ENCODE results near the gene LCLAT1.
"Not testable (repeated sequence)": the region's sequence is repeated elsewhere in the genome, so short reads cannot be mapped to it uniquely, and the experiment has no call there.

Gene LCLAT1

DNA sequence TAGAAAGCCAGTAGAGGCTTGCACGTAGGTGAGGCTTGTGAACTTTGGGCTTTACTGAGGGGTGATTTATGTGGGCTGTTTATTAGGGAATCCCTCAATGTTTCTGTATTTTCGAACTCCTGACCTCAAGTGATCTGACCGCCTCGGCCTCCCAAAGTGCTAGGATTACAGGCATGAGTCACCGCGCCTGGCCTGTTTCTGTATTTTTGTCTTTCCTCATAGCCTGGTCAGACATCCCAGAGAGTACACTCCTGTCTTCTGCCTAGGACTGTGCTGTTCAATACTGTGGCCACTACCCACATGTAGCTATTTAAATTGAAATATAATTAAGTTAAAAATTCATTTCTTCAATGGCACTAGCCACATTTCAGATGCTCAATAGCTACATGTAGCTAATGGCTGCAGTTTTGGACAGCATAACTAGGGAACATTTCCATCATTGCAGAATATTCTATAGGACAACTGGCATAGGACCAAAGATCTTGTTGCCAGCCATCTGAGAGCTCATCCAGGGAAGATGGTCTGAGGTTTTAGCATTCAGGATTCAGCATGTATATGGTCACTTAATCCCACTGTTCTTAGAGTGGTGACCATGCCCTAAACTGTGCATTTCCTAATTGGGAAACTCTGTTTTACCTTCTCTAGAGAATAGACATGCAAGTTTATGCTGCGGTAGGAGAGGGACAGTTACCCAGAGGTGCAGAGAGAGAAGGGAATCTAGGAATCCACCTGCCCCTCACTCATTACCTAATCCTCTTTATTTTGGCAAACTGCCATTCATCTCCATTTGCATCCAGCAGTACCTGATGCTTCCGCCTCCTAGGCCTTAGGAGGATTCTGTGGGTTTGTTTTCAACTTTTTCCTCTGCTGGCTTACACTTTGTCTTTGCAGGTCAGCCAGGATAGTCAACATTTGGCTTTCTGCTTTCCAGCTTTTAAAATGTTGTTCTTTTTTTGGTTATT lies 64.4 kb downstream of the LCLAT1 start:
- no peaks in the 10 kb centered on the region for H3K36me3 ChIP-seq (ENCODE audit: insufficient read depth, low read length)
- H2AFZ ChIP-seq (ENCODE audit: low read depth, low read length): no peak overlapping the region
- H3K9me3 ChIP-seq (ENCODE audit: low read length): peaks cover 2% of the 10 kb centered on the region
- H3K4me1 ChIP-seq (ENCODE audit: insufficient read depth, low read length): peaks cover 4% of the 10 kb centered on the region
- no peak overlapping the region for H3K4me3 ChIP-seq (ENCODE audit: low read length)
- no peaks in the 10 kb centered on the region for H3K27me3 ChIP-seq (ENCODE audit: insufficient read depth, low read length)

DNA sequence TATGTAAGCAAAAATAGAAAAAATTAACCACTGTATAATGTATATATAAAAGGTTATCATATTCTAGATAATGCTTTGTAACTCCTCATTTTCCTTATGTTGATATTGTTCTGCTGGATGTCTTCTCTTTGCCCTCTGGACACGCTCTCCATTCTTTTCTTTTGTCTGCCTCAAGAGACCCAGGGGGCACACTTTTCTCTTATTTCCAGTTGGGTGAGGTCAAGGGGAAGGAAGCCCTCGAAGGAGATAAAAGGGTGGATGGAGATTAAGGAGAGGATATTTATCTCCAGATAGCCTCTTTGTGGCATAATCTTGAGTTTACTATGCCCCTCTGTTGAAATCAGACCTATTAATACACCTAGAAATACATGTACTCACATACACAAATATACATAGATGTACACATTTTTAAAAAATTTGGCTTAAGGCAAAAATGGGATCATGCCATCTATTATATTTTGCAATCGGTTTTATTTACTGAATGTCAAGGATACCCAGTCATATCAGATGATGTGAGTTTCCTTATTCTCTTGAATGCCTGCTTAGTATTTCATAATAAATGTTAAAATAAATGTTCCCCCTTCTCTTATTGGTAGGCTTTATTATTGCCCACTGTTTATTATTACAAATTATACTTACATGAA lies 65.3 kb downstream of the LCLAT1 start:
- peaks cover 4% of the 10 kb centered on the region for H3K4me1 ChIP-seq (ENCODE audit: insufficient read depth, low read length)
- no peaks in the 10 kb centered on the region for H3K27me3 ChIP-seq (ENCODE audit: insufficient read depth, low read length)
- H2AFZ ChIP-seq (ENCODE audit: low read depth, low read length): no peak overlapping the region
- H3K9me3 ChIP-seq (ENCODE audit: low read length): peaks cover 3% of the 10 kb centered on the region
- H3K4me3 ChIP-seq (ENCODE audit: low read length): no peak overlapping the region
- no peaks in the 10 kb centered on the region for H3K36me3 ChIP-seq (ENCODE audit: insufficient read depth, low read length)

DNA sequence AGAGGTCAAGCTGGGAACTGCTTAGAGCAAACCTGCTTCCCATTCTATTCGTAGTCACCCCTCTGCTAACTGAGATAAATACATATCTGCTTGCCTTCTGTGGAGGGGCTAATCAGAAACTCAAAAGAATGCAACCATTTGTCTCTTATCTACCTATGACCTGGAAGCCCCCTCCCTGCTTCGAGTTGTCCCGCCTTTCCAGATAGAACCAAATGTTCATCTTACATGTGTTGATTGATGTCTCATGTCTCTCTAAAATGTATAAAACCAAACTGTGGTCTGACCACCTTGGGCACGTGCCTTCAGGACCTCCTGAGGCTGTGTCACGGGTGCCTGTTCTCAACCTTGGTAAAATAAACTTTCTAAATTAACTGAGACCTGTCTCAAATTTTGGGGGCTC lies 66.6 kb downstream of the LCLAT1 start:
- H3K9me3 ChIP-seq (ENCODE audit: low read length); H3K4me3 ChIP-seq (ENCODE audit: low read length); H2AFZ ChIP-seq (ENCODE audit: low read depth, low read length); H3K36me3 ChIP-seq (ENCODE audit: insufficient read depth, low read length); H3K4me1 ChIP-seq (ENCODE audit: insufficient read depth, low read length); H3K27me3 ChIP-seq (ENCODE audit: insufficient read depth, low read length): not testable (repeated sequence)

DNA sequence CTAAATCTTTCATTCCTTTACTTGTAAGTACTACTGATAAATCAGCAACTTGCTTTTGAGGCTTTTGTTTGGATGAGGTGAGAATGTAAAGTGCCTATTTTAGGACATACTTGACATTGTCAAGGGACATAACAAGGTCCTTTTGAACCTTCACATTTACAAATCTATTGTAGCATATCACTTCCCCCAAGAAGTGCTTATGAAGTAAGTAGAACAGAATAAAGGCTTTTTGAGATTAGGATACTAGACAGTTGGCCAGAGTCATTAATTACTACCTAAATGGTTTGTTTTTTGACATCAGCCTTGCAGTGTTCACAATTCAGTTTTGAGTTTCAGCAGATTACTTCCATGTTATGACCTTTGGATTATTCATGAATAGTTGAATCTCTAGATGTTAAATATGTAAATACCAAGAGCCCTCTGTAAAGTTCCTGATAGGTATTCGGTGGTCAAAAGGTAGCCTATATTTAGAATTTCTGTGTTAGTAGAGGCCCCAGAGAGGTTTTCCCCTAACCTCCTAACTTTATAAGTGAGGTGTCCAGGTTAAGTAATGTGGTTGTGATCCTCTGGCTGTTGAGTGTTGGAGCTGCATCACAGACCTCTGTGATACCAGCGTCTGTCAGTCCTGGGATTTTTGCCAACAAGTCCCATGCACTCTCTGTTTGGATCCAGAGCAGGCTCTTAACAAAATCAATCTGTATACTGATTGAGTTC lies 67.2 kb downstream of the LCLAT1 start:
- Histone ChIP-seq H3K36me3 (ENCODE audit: insufficient read depth, low read length) (no peaks in the 10 kb centered on the region), H3K4me1 (ENCODE audit: insufficient read depth, low read length) (peaks cover 4% of the 10 kb centered on the region), H3K4me3 (ENCODE audit: low read length) (no peak overlapping the region), H2AFZ (ENCODE audit: low read depth, low read length) (no peak overlapping the region), H3K27me3 (ENCODE audit: insufficient read depth, low read length) (no peaks in the 10 kb centered on the region), H3K9me3 (ENCODE audit: low read length) (peaks cover 8% of the 10 kb centered on the region)

DNA sequence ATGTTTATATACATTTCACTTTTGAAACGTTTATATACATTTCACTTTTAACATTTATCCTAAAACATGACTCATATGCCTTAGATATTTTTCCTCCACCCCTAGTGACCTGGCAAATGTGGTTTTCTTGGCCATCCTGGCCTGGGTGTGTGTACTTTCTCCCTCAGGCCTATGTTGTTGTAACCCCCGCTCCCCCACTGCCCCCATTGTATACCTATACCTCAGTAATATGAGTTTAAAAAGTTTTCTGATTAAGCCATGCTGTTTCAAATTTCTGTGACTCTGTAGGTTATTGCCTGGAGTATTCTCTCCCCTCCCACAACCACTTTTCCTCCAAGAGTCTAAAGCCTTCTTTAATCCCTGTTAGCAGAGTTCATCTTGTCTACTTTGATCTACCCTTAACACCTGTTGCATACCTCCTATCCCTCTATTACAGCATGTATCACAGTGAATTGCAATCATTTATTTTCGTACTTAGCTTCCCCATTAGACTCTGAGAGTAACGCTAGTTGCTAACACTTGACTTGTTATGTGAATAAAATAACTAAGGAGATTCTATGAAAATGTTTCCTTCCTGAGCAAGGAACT lies 67.9 kb downstream of the LCLAT1 start:
- no peaks in the 10 kb centered on the region for H3K27me3 ChIP-seq (ENCODE audit: insufficient read depth, low read length)
- H2AFZ ChIP-seq (ENCODE audit: low read depth, low read length): no peak overlapping the region
- H3K36me3 ChIP-seq (ENCODE audit: insufficient read depth, low read length): peaks cover 3% of the 10 kb centered on the region
- H3K9me3 ChIP-seq (ENCODE audit: low read length): peaks cover 13% of the 10 kb centered on the region
- peaks cover 4% of the 10 kb centered on the region for H3K4me1 ChIP-seq (ENCODE audit: insufficient read depth, low read length)
- no peak overlapping the region for H3K4me3 ChIP-seq (ENCODE audit: low read length)

DNA sequence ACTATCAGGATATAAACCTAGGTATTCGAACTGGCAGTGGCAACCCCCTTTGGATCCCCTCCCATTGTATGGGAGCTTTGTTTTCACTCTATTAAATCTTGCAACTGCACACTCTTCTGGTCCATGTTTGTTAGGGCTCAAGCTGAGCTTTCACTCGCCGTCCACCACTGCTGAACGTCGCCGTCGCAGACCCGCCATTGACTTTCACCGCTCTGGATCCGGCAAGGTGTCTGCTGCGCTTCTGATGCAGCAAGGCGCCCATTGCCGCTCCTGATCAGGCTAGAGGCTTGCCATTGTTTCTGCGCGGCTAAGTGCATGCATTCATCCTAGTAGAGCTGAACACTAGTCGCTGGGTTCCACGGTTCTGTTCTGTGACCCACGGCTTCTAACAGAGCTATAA lies 69.1 kb downstream of the LCLAT1 start:
- H3K9me3 ChIP-seq (ENCODE audit: low read length): peaks cover 13% of the 10 kb centered on the region
- peaks cover 4% of the 10 kb centered on the region for H3K4me1 ChIP-seq (ENCODE audit: insufficient read depth, low read length)
- peaks cover 3% of the 10 kb centered on the region for H3K36me3 ChIP-seq (ENCODE audit: insufficient read depth, low read length)
- no peak overlapping the region for H2AFZ ChIP-seq (ENCODE audit: low read depth, low read length)
- H3K27me3 ChIP-seq (ENCODE audit: insufficient read depth, low read length): no peaks in the 10 kb centered on the region
- no peak overlapping the region for H3K4me3 ChIP-seq (ENCODE audit: low read length)

DNA sequence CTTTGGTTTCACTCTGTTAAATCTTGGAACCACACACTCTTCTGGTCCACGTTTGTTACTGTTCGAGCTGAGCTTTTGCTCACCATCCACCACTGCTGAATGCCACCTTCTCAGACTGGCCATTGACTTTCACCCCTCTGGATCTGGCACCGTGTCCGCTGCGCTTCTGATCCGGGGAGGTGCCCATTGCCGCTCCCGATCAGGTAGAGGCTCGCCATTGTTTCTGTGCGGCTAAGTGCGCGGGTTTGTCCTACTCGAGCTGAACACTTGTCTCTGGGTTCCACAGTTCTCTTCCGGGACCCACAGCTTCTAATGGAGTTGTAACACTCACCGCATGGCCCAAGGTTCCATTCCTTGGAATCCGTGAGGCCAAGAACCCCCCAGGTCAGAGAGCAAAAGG lies 72.8 kb downstream of the LCLAT1 start:
- Histone ChIP-seq H3K4me1 (ENCODE audit: insufficient read depth, low read length) (no peaks in the 10 kb centered on the region), H2AFZ (ENCODE audit: low read depth, low read length) (no peak overlapping the region), H3K27me3 (ENCODE audit: insufficient read depth, low read length) (no peaks in the 10 kb centered on the region), H3K9me3 (ENCODE audit: low read length) (peaks cover 13% of the 10 kb centered on the region), H3K4me3 (ENCODE audit: low read length) (no peak overlapping the region), H3K36me3 (ENCODE audit: insufficient read depth, low read length) (peaks cover 3% of the 10 kb centered on the region)

DNA sequence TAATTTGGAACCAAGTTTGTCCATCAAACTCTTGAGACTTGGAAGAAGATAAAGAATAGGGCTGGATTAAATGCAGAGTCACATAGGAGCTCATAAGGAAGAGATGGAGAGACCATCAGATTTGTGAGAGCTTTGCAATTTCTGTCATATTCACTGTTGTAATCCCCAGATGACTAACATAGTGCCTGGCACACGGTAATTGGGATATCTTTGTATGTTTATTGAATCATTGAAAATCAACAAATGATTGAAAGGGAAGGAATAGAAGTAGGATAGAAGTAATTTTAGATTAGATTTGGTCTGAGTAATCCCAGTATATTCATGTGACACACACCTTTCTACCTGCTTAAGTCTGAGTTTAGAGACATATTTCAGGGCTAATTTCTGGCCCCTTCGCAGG lies 75.4 kb downstream of the LCLAT1 start:
- peaks cover 3% of the 10 kb centered on the region for H3K36me3 ChIP-seq (ENCODE audit: insufficient read depth, low read length)
- H3K9me3 ChIP-seq (ENCODE audit: low read length): peaks cover 15% of the 10 kb centered on the region
- no peaks in the 10 kb centered on the region for H3K27me3 ChIP-seq (ENCODE audit: insufficient read depth, low read length)
- no peaks in the 10 kb centered on the region for H3K4me1 ChIP-seq (ENCODE audit: insufficient read depth, low read length)
- no peak overlapping the region for H2AFZ ChIP-seq (ENCODE audit: low read depth, low read length)
- no peak overlapping the region for H3K4me3 ChIP-seq (ENCODE audit: low read length)

DNA sequence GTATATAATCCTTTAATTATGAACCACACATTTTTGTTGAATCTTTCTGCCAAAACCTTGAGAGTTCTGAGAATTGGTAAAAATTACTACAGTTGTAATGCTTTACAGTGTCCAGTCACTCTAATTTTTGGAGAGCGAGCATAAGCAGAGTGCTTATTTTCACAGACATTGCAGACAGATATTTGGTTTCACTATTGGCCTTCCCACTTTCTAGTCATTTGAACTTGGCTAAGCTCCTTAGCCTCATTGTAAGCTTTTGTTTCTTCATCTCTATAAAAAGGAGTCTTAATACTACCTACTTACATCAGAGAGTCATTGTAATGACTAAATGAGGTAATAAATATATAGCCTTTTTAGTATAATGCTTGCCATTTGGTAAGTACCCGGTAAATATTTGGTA lies 80.4 kb downstream of the LCLAT1 start:
- peaks cover 14% of the 10 kb centered on the region for H3K4me1 ChIP-seq (ENCODE audit: insufficient read depth, low read length)
- no peaks in the 10 kb centered on the region for H3K27me3 ChIP-seq (ENCODE audit: insufficient read depth, low read length)
- no peaks in the 10 kb centered on the region for H3K36me3 ChIP-seq (ENCODE audit: insufficient read depth, low read length)
- H2AFZ ChIP-seq (ENCODE audit: low read depth, low read length): no peak overlapping the region
- peaks cover 5% of the 10 kb centered on the region for H3K9me3 ChIP-seq (ENCODE audit: low read length)
- no peak overlapping the region for H3K4me3 ChIP-seq (ENCODE audit: low read length)

DNA sequence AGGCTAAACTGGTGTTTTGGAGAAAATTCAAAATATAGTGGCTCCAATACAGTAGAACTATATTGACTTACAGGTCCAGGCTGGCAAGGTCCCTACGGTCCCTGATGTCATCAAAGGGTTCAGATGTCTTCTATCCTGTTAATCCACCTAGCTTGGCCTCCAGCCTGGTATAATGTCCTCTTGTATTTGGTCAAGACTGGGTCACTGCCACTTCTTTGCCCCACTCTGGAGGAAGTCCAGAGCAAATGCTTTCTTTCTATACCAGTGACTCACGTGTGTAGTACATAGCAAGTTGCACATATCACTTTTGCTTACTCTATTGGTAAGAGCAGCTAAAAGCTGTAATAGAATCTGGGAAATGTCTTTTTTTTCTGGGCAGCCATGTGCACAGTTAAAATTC lies 80.8 kb downstream of the LCLAT1 start:
- H2AFZ ChIP-seq (ENCODE audit: low read depth, low read length): no peak overlapping the region
- no peak overlapping the region for H3K4me3 ChIP-seq (ENCODE audit: low read length)
- H3K4me1 ChIP-seq (ENCODE audit: insufficient read depth, low read length): peaks cover 14% of the 10 kb centered on the region
- no peaks in the 10 kb centered on the region for H3K36me3 ChIP-seq (ENCODE audit: insufficient read depth, low read length)
- no peaks in the 10 kb centered on the region for H3K27me3 ChIP-seq (ENCODE audit: insufficient read depth, low read length)
- peaks cover 5% of the 10 kb centered on the region for H3K9me3 ChIP-seq (ENCODE audit: low read length)

DNA sequence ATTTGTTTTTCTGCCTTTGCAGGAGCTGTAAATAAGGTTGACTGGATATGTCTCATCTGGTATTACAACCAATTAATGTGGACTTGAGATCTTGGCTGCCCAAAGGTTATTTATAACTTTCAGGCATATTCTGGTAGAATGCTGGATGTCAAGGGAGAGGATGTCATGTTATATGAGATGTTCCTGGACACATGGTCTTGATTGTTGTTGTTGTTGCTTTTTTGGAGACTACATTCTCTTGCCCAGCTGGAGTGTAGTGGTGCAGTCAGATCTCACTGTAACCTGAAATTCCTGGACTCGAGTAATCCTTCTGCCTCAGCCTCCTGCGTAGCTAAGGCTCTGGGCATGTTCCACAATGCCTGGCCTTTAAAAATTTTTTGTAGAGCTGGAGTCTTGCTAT lies 83.3 kb downstream of the LCLAT1 start:
- Histone ChIP-seq H3K27me3 (ENCODE audit: insufficient read depth, low read length) (no peaks in the 10 kb centered on the region), H2AFZ (ENCODE audit: low read depth, low read length) (no peak overlapping the region), H3K9me3 (ENCODE audit: low read length) (peaks cover 6% of the 10 kb centered on the region), H3K4me1 (ENCODE audit: insufficient read depth, low read length) (peaks cover 14% of the 10 kb centered on the region), H3K4me3 (ENCODE audit: low read length) (no peak overlapping the region), H3K36me3 (ENCODE audit: insufficient read depth, low read length) (peaks cover 19% of the 10 kb centered on the region)

DNA sequence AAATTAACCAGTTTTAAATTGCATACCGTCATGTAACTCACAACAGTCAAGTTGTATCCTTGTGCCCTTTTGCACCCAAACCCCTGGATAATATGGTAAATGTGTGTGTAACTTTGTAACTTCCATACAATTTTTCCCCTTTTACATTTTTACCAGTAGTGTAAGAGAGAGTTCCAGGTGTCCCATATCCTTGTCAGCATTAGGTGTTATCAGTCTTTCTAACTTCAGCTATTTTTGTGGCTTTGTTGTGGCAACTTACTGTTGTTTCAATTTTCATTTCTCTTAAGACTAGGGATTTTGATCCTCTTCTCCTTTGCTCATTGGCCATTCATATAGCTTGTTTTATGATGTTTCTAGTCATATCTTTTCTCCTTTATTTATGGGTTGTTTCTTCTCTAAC lies 94.6 kb downstream of the LCLAT1 start:
- no peak overlapping the region for H2AFZ ChIP-seq (ENCODE audit: low read depth, low read length)
- no peaks in the 10 kb centered on the region for H3K4me1 ChIP-seq (ENCODE audit: insufficient read depth, low read length)
- H3K4me3 ChIP-seq (ENCODE audit: low read length): no peak overlapping the region
- H3K36me3 ChIP-seq (ENCODE audit: insufficient read depth, low read length): no peaks in the 10 kb centered on the region
- no peaks in the 10 kb centered on the region for H3K27me3 ChIP-seq (ENCODE audit: insufficient read depth, low read length)
- peaks cover 2% of the 10 kb centered on the region for H3K9me3 ChIP-seq (ENCODE audit: low read length)

DNA sequence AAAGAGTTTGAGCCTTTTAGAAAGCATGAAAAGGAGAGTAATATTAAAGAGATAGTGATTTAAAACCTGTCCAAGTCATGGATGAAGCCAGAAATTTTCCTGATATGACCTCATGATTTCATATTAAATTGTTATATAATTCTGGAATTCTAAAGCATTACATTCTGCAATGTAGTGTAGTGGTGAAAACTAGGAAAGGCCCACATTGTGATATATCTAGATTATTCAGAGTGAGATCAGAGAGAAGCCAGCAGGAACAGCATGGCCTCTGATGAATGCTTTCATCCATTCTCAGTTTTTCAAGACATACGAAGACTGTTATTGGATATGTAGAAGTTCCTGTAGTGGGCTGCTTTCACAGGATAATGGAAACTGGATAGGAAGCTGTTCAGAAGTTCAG lies 98.8 kb downstream of the LCLAT1 start:
- no peaks in the 10 kb centered on the region for H3K9me3 ChIP-seq (ENCODE audit: low read length)
- no peaks in the 10 kb centered on the region for H3K4me1 ChIP-seq (ENCODE audit: insufficient read depth, low read length)
- no peaks in the 10 kb centered on the region for H3K27me3 ChIP-seq (ENCODE audit: insufficient read depth, low read length)
- H2AFZ ChIP-seq (ENCODE audit: low read depth, low read length): no peak overlapping the region
- H3K4me3 ChIP-seq (ENCODE audit: low read length): no peak overlapping the region
- H3K36me3 ChIP-seq (ENCODE audit: insufficient read depth, low read length): no peaks in the 10 kb centered on the region
